ENCODE results near the gene HSD17B2. TPM values are rescaled to one million over a fixed set of nuclear protein-coding genes. Genes with fewer than 3 reads are reported as not detected.

The HSD17B2 gene
- total and polyA plus RNA-seq, 8 donors = 8.0 to 66.9 (median 20.8) TPM

DNA sequence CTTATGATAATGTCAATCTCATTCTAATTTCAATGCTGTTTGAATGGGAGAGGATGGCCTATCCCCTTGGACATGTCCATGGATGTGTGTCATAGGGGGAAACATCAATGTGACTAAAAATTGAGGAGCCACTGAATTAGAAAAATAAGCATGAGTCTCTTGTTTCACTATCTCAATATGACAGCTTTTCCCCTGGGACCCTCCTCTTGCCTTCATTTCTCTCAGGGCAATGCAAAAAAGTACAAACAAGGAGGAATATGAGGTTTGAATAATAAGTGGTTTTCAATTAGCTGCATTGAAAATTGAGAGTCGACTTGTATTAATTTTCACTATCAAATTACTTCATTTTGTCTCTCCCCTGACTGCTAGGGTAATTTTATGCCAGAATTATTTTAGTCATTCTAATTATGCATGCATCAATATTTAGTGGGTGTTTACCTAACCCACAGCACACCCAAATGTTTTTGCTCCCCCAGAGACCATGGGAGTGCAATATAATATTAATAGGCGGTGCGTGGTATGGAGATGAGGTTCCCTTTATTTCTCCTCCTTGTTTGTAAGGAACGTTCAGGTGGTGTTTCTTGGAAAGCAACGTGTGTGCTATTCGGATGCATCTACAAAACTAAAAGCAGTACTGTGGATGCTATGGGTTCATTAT lies 17.0 kb upstream of the HSD17B2 start:
- TF ChIP-seq, protein P1, sequence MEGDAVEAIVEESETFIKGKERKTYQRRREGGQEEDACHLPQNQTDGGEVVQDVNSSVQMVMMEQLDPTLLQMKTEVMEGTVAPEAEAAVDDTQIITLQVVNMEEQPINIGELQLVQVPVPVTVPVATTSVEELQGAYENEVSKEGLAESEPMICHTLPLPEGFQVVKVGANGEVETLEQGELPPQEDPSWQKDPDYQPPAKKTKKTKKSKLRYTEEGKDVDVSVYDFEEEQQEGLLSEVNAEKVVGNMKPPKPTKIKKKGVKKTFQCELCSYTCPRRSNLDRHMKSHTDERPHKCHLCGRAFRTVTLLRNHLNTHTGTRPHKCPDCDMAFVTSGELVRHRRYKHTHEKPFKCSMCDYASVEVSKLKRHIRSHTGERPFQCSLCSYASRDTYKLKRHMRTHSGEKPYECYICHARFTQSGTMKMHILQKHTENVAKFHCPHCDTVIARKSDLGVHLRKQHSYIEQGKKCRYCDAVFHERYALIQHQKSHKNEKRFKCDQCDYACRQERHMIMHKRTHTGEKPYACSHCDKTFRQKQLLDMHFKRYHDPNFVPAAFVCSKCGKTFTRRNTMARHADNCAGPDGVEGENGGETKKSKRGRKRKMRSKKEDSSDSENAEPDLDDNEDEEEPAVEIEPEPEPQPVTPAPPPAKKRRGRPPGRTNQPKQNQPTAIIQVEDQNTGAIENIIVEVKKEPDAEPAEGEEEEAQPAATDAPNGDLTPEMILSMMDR (IDR thresholded peaks at IDR 0.05) = no peak
- no peaks in the 10 kb centered on the region for H3K27me3 ChIP-seq
- WGBS, 2 donors = 67 to 83% methylated on average over 6 of the region's 6 CpGs
- intact Hi-C loops (cut with DNase I) = no loop called here
- H3K4me3 ChIP-seq = no peak overlapping the region
- no peak for ATAC-seq
- no peak overlapping the region for H3K27ac ChIP-seq
- no peak for DNase-seq
- FAIRE-seq = no peak
- no peaks in the 10 kb centered on the region for H3K36me3 ChIP-seq
- H3K9me3 ChIP-seq = no peaks in the 10 kb centered on the region
- peaks cover 0 to 9% (median 7%) of the 10 kb centered on the region in 3 donors for H3K4me1 ChIP-seq

DNA sequence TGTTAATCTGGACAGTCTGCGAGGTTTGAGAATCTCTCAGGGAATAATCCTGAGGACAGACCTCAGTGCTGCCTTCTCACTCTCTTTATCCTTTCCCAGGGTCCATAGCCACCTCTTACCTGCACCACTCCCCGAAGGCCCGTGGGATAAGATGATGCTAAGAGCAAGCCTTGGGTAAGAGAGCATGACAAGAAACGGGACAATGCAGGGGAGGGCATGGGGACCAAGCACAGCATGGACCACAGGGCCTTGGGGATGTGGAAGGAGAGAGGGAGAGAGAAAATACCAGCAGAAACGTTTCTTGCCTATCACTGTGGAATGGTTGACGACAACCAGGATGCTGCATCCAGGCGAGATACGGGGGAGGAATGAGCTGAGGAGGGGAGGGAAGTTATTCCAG lies 15.5 kb upstream of the HSD17B2 start:
- intact Hi-C loops (cut with DNase I) = no loop called here
- TF ChIP-seq, protein P1 (IDR thresholded peaks at IDR 0.05) = no peak
- Histone ChIP-seq H3K36me3 (no peaks in the 10 kb centered on the region), H3K4me3 (no peak overlapping the region), H3K9me3 (no peaks in the 10 kb centered on the region), H3K27ac (no peak overlapping the region), H3K27me3 (no peaks in the 10 kb centered on the region), H3K4me1 (peaks cover 0 to 9% (median 7%) of the 10 kb centered on the region in 3 donors)
- FAIRE-seq = no peak
- no peak for ATAC-seq
- 49 to 62% methylated on average over 8 of the region's 8 CpGs for WGBS, 2 donors
- no peak for DNase-seq

DNA sequence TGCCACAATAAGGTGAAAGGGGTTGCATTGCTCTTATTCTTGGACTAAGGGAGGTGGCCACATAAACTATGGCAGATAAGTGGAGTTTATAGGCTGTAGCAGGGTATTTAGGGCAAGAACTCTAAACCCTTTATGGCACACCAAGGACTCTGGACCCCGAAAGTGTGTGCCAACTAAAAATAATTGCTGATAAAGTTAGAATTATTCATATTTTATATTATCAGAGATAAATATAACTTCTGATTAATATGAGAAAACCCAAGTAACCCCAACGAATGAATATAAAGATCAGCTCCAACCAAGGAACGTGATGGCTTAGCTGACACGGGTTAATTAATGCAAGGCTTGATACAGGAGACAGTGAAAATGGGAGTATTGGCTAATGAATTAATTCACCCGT lies 15.0 kb upstream of the HSD17B2 start:
- TF ChIP-seq, protein P1 (IDR thresholded peaks at IDR 0.05) = no peak
- FAIRE-seq (no peak), ATAC-seq (no peak), DNase-seq (no peak)
- WGBS, 2 donors = 73 to 81% methylated on average over 5 of the region's 5 CpGs
- H3K4me3 ChIP-seq = no peak overlapping the region
- H3K27me3 ChIP-seq = no peaks in the 10 kb centered on the region
- H3K36me3 ChIP-seq = no peaks in the 10 kb centered on the region
- no peaks in the 10 kb centered on the region for H3K9me3 ChIP-seq
- H3K4me1 ChIP-seq = peaks cover 0 to 9% (median 7%) of the 10 kb centered on the region in 3 donors
- no peak overlapping the region for H3K27ac ChIP-seq
- intact Hi-C loops (cut with DNase I) = no loop called here

DNA sequence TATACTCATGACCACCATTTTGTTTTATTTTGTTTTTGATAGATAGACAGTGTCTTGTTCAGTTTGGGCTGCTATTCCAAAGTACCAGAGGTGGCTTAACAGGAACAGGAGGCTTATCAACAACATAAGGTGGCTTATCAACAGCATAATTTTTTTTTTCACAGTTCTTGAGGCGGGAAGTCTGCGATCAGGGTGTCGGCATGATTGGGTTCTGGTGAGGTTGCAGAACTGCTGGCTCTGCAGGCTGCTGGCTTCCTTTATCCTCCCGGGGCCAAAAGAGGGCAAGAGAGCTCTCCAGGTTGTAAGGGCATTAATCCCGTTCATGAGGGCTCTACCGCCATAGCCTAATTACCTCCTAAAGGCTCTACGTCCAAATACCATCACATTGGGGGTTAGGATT lies 11.8 kb upstream of the HSD17B2 start:
- ATAC-seq = no peak
- no peak overlapping the region for H3K27ac ChIP-seq
- no peaks in the 10 kb centered on the region for H3K36me3 ChIP-seq
- FAIRE-seq = no peak
- no peak for DNase-seq
- H3K9me3 ChIP-seq = no peaks in the 10 kb centered on the region
- TF ChIP-seq, protein P1 (IDR thresholded peaks at IDR 0.05) = no peak
- intact Hi-C loops (cut with DNase I) = no loop called here
- H3K4me3 ChIP-seq = no peak overlapping the region
- no peaks in the 10 kb centered on the region for H3K4me1 ChIP-seq
- H3K27me3 ChIP-seq = no peaks in the 10 kb centered on the region
- WGBS, 2 donors = 53 to 77% methylated on average over 7 of the region's 7 CpGs

DNA sequence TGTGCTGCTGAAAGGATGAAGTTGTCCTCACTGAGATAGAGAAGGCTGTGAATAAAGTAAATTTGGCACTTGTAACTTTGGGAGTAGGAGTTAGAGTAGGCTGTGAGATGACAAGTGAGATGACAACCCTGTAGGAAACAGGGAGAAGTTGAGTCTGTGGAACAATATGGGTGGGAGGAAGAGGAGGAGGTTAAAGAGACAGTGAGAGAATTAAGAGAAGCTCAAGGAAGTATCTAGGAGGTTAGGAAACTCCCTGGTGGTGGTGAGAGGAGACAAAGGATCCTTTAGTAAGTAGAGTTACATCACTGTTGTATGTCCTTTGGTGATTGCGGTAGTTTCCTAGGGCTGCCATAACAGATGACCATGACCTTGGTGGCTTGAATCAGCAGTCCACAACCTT lies 10.7 kb upstream of the HSD17B2 start:
- no peak overlapping the region for H3K4me3 ChIP-seq
- no peaks in the 10 kb centered on the region for H3K36me3 ChIP-seq
- TF ChIP-seq, protein P1 (IDR thresholded peaks at IDR 0.05) = no peak
- DNase-seq (no peak), ATAC-seq (no peak), FAIRE-seq (no peak)
- no peak overlapping the region for H3K27ac ChIP-seq
- no peaks in the 10 kb centered on the region for H3K9me3 ChIP-seq
- H3K4me1 ChIP-seq = no peaks in the 10 kb centered on the region
- WGBS, 2 donors = 71 to 80% methylated on average over 1 of the region's 1 CpG
- intact Hi-C loops (cut with DNase I) = no loop called here
- no peaks in the 10 kb centered on the region for H3K27me3 ChIP-seq
